Muscle layer of colon (tissue), 2 donors: Measurements from ENCODE around the gene DIAPH1.
A peak's percentile ranks its signal among the peaks of the same experiment; 100 is the strongest.

Experiments
- H3K27ac ChIP-seq: one replicate; pipeline ENCODE4 v1.7.0; 2013; ENCODE audit warnings: low read depth, mild to moderate bottlenecking, low read length, moderate library complexity
- H3K27me3 ChIP-seq, 2 donors: one replicate each; pipeline ENCODE4 v1.7.0; 2013; ENCODE audit warnings: low read length in 2 of 2, mild to moderate bottlenecking in 2 of 2; ENCODE audit not compliant: insufficient read depth in 2 of 2, control insufficient read depth in 1 of 2
- H3K36me3 ChIP-seq: one replicate; pipeline ENCODE4 v1.7.0; 2013; ENCODE audit warnings: mild to moderate bottlenecking, low read length; ENCODE audit not compliant: insufficient read depth
- H3K4me1 ChIP-seq: one replicate; pipeline ENCODE4 v1.7.0; 2013; ENCODE audit warnings: mild to moderate bottlenecking, low read length; ENCODE audit not compliant: insufficient read depth
- H3K4me3 ChIP-seq, 2 donors: one replicate each; pipeline ENCODE4 v1.7.0; 2013; ENCODE audit warnings: low read length in 2 of 2, low read depth in 1 of 2, mild to moderate bottlenecking in 1 of 2, moderate library complexity in 1 of 2
- H3K9ac ChIP-seq: one replicate; pipeline ENCODE4 v1.7.0; 2013; ENCODE audit warnings: low read length
- H3K9me3 ChIP-seq: one replicate; pipeline ENCODE4 v1.7.0; 2013; ENCODE audit warnings: mild to moderate bottlenecking, low read length
- donor health status: abdominal sarcoma.
- donor health status: Adenocarcinoma of cecum.

DIAPH1 gene

DNA sequence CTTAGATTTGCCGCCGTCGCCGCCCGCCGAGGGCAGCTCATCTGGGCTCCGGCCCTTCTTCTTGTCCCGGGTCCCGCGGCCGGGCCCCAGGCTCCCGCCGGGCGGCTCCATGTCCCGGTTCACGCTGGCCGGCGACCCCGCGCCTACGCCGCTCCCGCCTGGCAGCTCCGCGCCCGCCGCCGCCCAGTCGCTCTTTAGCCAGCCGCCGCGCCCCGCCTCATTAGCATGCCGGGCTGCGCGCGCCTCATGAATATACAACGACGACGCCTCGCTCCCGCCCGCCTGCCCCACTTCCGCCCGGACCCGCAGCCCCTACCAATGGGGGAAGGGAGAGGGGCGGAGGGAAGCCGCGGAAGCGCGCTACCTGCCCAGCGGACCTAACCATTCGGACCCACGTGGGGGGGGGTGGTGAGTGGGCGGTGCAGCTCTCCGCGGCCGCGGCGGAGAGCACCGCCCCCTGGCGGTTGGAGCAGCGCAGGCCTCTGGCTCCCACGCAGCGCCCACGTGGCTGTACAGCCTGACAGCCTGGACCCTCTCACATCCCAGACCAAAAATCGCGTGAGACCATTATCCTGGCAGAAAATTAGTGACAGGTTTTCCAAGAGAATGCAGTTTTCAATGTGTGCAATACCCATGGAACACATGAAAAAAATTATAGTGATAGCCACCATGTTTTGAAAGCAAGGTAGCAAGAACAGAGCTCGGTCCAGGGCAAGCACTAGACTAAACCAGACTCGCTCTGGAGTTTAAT lies at the start of gene DIAPH1:
Gene DIAPH1, minus strand, starts transcription at position 197 of the 751 bp plus-strand sequence. Its CDS starts 86 bp downstream, at position 111.
- Histone ChIP-seq H3K4me3 (peak within 1 kb of the TSS; percentile 61 to 80), H3K27me3 (no peaks in the 10 kb centered on the region), H3K36me3 (peaks cover 36% of the 10 kb centered on the region), H3K27ac (peak within 1 kb of the TSS; percentile 47), H3K9me3 (no peaks in the 10 kb centered on the region), H3K4me1 (peaks cover 12% of the 10 kb centered on the region), H3K9ac (peak within 1 kb of the TSS; percentile 24)

- no peaks in the 10 kb centered on the region for H3K9me3 ChIP-seq
- H3K27ac ChIP-seq = no peak overlapping the region
- H3K27me3 ChIP-seq = no peaks in the 10 kb centered on the region
- no peaks in the 10 kb centered on the region for H3K4me1 ChIP-seq
- no peak overlapping the region for H3K9ac ChIP-seq
- no peak overlapping the region for H3K4me3 ChIP-seq
- no peaks in the 10 kb centered on the region for H3K36me3 ChIP-seq
Measured at GRCh38 chr5:141665995-141666940, 47.5 kb upstream of the DIAPH1 start.

DNA sequence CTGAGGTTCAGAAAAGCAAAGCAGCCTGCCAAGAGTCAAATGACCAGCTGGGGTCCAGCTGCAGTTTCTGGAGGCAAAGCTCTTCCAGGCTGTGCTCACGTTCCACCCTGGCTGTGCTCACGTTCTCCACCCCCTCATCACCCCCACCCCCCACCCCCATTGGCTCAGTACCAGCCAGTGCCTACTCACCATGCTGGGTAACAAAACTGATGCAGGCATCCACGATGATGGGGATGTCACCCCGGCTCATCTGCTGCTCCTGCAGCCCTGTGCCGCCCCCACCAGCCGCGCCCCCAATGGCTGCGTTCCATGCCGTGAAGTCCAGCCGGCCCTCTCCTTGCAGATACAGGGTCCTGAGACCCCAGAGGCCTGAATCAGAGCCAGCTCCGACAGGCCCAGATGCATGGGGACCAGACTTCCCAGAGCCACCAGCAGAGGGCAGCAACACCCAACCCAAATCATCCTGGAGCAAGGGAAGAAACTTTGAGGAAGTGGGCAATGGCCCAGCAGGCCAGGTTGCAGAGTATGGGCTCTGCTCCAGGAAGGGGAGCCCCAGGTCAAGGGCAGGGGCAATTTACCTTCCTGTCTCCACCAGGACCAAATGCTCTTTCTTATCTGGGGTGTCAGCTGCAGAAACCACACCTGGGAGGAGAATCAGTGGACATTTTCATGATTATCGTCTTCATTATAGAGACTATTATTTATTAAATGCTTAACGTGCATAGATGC lies 46.1 kb upstream of the DIAPH1 start:
- no peak overlapping the region for H3K27ac ChIP-seq
- no peak overlapping the region for H3K9ac ChIP-seq
- no peaks in the 10 kb centered on the region for H3K9me3 ChIP-seq
- no peaks in the 10 kb centered on the region for H3K4me1 ChIP-seq
- H3K36me3 ChIP-seq = no peaks in the 10 kb centered on the region
- no peaks in the 10 kb centered on the region for H3K27me3 ChIP-seq
- H3K4me3 ChIP-seq = no peak overlapping the region

DNA sequence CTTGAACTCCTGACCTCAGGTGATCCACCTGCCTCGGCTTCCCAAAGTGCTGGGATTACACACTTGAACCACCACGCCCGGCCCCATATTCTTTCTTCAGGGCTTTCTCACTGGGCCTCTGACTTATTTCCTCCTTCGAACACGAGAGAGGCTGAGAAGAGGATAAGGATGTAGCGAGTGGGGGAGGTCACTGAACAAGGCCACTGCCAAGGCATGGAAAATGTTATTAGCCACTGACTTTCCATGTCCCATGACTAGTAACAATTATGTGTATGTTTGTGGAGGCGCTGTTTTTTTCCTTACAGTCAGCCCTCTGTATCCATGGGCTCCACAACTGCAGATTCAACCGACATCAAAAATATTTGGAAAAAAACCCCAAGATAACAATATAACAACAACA lies 44.7 kb upstream of the DIAPH1 start:
- H3K9ac ChIP-seq = no peak overlapping the region
- no peaks in the 10 kb centered on the region for H3K4me1 ChIP-seq
- H3K27ac ChIP-seq = no peak overlapping the region
- H3K27me3 ChIP-seq = no peaks in the 10 kb centered on the region
- no peaks in the 10 kb centered on the region for H3K9me3 ChIP-seq
- H3K4me3 ChIP-seq = no peak overlapping the region
- no peaks in the 10 kb centered on the region for H3K36me3 ChIP-seq

DNA sequence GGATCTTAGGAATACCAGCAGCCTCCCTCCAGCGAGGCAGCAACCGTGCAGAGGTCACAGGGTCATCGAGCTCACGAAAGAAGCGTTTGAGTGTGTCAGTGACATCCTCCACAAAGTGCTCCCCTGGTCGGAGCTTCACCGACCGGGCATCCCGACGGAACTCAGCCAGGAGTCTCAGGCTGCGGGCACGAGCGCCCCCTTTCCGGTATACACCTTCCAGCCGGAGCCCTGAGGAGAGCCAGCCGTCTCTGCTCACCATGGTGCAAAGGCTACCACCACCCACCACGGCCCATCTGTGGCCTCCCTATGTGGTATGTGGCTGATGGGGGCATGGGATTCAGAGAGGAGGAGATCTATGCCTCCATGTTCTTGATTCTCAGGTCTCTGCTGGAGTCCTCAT lies 43.2 kb upstream of the DIAPH1 start:
- no peak overlapping the region for H3K9ac ChIP-seq
- no peaks in the 10 kb centered on the region for H3K27me3 ChIP-seq
- H3K9me3 ChIP-seq = no peaks in the 10 kb centered on the region
- H3K27ac ChIP-seq = no peak overlapping the region
- no peaks in the 10 kb centered on the region for H3K36me3 ChIP-seq
- no peaks in the 10 kb centered on the region for H3K4me1 ChIP-seq
- no peak overlapping the region for H3K4me3 ChIP-seq

DNA sequence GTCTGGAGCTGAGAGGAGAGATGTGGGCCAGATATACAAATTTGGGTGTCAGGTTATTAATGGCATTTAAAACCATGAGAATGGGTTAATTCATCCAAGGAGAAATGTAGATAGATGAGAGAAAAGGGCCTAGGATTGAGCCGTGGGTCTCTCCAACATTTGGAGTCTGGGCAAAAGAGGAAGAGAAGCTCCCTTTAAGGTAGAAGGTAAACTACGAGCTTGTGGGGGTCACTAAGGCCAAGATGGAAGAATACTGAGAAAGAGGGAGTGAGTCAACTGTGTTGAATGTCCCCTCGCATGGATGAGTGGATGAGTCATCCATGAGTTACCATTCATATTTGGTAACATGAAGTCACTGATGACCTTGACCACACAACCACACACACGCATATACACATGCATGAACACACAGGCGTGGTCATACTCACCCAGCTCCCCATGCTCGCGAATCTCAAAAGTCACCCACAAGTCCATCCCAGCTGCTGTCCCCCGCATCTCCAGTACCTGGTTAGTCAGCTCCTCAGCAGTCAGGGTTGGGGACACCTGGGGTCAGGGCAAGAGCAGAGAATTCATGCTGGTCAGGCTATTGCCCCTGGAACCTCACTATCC lies 39.2 kb upstream of the DIAPH1 start:
- Histone ChIP-seq H3K27me3 (no peaks in the 10 kb centered on the region), H3K9me3 (no peaks in the 10 kb centered on the region), H3K4me3 (no peak overlapping the region), H3K36me3 (peaks cover 9% of the 10 kb centered on the region), H3K4me1 (no peaks in the 10 kb centered on the region), H3K27ac (no peak overlapping the region), H3K9ac (no peak overlapping the region)

GRCh38 chr5:141657404-141657803 lies 38.6 kb upstream of the DIAPH1 start:
- Histone ChIP-seq H3K27ac (no peak overlapping the region), H3K9me3 (no peaks in the 10 kb centered on the region), H3K4me1 (no peaks in the 10 kb centered on the region), H3K27me3 (no peaks in the 10 kb centered on the region), H3K4me3 (no peak overlapping the region), H3K9ac (no peak overlapping the region), H3K36me3 (peaks cover 9% of the 10 kb centered on the region)

- no peak overlapping the region for H3K27ac ChIP-seq
- H3K36me3 ChIP-seq = peaks cover 9% of the 10 kb centered on the region
- H3K4me3 ChIP-seq = no peak overlapping the region
- H3K4me1 ChIP-seq = no peaks in the 10 kb centered on the region
- no peak overlapping the region for H3K9ac ChIP-seq
- H3K9me3 ChIP-seq = no peaks in the 10 kb centered on the region
- no peaks in the 10 kb centered on the region for H3K27me3 ChIP-seq
Measured at GRCh38 chr5:141656396-141656795, 37.6 kb upstream of the DIAPH1 start.

DNA sequence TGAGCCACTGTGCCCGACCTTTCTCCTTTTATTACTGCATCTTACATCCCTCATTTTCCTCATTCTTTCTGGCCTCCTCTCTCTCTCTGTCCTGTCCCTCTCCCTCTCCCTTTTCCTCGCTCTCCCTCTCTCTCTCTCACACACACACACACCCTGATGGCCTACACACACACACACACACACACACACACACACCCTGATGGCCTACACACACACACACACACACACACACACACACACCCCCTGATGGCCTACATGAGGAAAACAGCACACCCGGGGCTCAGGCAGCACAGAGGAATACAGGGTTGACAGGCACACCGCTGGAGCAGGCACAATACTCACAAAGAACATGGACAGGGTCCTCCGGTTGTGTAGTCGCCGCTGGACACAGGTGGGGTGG lies 36.2 kb upstream of the DIAPH1 start:
- peaks cover 8% of the 10 kb centered on the region for H3K4me1 ChIP-seq
- H3K27me3 ChIP-seq = no peaks in the 10 kb centered on the region
- no peak overlapping the region for H3K4me3 ChIP-seq
- peaks cover 9% of the 10 kb centered on the region for H3K36me3 ChIP-seq
- H3K9me3 ChIP-seq = no peaks in the 10 kb centered on the region
- no peak overlapping the region for H3K9ac ChIP-seq
- no peak overlapping the region for H3K27ac ChIP-seq

DNA sequence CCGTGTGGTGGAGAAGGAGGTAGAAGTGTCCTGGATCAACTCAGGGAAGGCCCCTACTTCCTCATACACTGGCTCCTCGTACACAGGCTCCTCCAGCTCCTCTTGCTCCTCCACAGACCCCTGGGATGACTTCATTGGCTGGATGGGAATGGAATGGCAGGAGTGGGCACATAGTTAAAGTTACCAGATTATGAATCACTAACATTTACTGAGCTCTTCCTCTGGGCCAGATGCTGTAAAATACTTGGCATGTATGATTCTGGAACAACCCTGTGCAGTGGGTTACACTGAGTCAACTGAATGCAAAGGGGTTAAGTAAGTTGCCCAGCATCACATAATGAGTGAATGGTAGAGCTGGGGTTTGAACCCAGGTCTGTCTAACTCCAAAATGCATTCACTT lies 35.5 kb upstream of the DIAPH1 start:
- Histone ChIP-seq H3K9ac (no peak overlapping the region), H3K36me3 (peaks cover 9% of the 10 kb centered on the region), H3K27ac (no peak overlapping the region), H3K9me3 (no peaks in the 10 kb centered on the region), H3K27me3 (no peaks in the 10 kb centered on the region), H3K4me3 (no peak overlapping the region), H3K4me1 (peaks cover 12% of the 10 kb centered on the region)

- H3K4me1 ChIP-seq = peaks cover 12% of the 10 kb centered on the region
- H3K9me3 ChIP-seq = no peaks in the 10 kb centered on the region
- H3K27ac ChIP-seq = no peak overlapping the region
- H3K27me3 ChIP-seq = no peaks in the 10 kb centered on the region
- peaks cover 23% of the 10 kb centered on the region for H3K36me3 ChIP-seq
- H3K9ac ChIP-seq = no peak overlapping the region
- peak overlapping the region; percentile 71 to 77 for H3K4me3 ChIP-seq
Measured at GRCh38 chr5:141651728-141652105, 32.9 kb upstream of the DIAPH1 start.
